ENCODE measurements around the gene SNCA.

GRCh38 chr4:89751416-89751815 is 85.5 kb downstream of the SNCA start:
- TF ChIP-seq CTCF (IDR thresholded peaks at IDR 0.05) (no peak), POLR2A (IDR thresholded peaks at IDR 0.05) (no peak)
